ENCODE data around the gene ARL10.

The ARL10 gene

GRCh38 chr5:176384991-176385390 is 19.7 kb downstream of the ARL10 start:
- Histone ChIP-seq H3K79me2 (ENCODE audit: control insufficient read depth, insufficient read depth, low read length, poor library complexity) (peaks cover 11% of the 10 kb centered on the region), H2AFZ (ENCODE audit: insufficient read depth, low read length, poor library complexity) (no peak overlapping the region), H2BK12ac (ENCODE audit: low read length) (no peak overlapping the region), H3K4me3 (ENCODE audit: low read depth, low read length) (no peak overlapping the region), H4K12ac (ENCODE audit: low read depth, low read length) (no peak overlapping the region), H4K91ac (ENCODE audit: low read depth, low read length) (no peak overlapping the region), H3K4me2 (ENCODE audit: low read length) (no peak overlapping the region), H3K36me3 (ENCODE audit: control insufficient read depth in 1 of 2, insufficient read depth in 2 of 2, low read length in 2 of 2) (peaks cover 32 to 42% of the 10 kb centered on the region in 2 experiments), H2AK5ac (ENCODE audit: low read length) (no peak overlapping the region), H3K14ac (ENCODE audit: low read length) (no peak overlapping the region), H3K4me1 (ENCODE audit: control insufficient read depth in 1 of 2, insufficient read depth in 2 of 2, low read length in 2 of 2) (peaks cover 0 to 7% of the 10 kb centered on the region in 2 experiments), H3K27ac (ENCODE audit: low read depth, low read length) (no peak overlapping the region), H3K9me3 (ENCODE audit: insufficient read depth, low read depth, low read length) (peaks cover 5% of the 10 kb centered on the region), H3K9ac (ENCODE audit: low read length) (no peak overlapping the region), H3K23ac (ENCODE audit: low read length) (no peak overlapping the region), H3K18ac (ENCODE audit: low read length) (no peak overlapping the region), H2BK5ac (ENCODE audit: low read depth, low read length, poor library complexity) (no peak overlapping the region), H3K79me1 (ENCODE audit: low read length) (peaks cover 9% of the 10 kb centered on the region), H3K4ac (ENCODE audit: low read depth, low read length) (no peak overlapping the region), H4K8ac (ENCODE audit: low read depth, low read length) (no peak overlapping the region), H2BK120ac (ENCODE audit: insufficient read depth, low read length, poor library complexity) (no peak overlapping the region), H3K27me3 (ENCODE audit: insufficient read depth, low read length) (no peaks in the 10 kb centered on the region)
- DNase-seq = no peak
- WGBS (ENCODE audit: extremely low coverage, insufficient coverage, insufficient read length) = no CpG with 5 or more reads among the region's 12 CpGs

- H4K8ac ChIP-seq (ENCODE audit: low read depth, low read length) = no peak overlapping the region
- no peak overlapping the region for H2BK5ac ChIP-seq (ENCODE audit: low read depth, low read length, poor library complexity)
- no peak overlapping the region for H2BK12ac ChIP-seq (ENCODE audit: low read length)
- peaks cover 9% of the 10 kb centered on the region for H3K79me1 ChIP-seq (ENCODE audit: low read length)
- H3K9ac ChIP-seq (ENCODE audit: low read length) = no peak overlapping the region
- H4K12ac ChIP-seq (ENCODE audit: low read depth, low read length) = no peak overlapping the region
- no peak for DNase-seq
- whole genome bisulfite sequencing (ENCODE audit: extremely low coverage, insufficient coverage, insufficient read length) = no CpG with 5 or more reads among the region's 1 CpG
- H3K14ac ChIP-seq (ENCODE audit: low read length) = no peak overlapping the region
- no peak overlapping the region for H3K4me3 ChIP-seq (ENCODE audit: low read depth, low read length)
- H3K36me3 ChIP-seq (ENCODE audit: control insufficient read depth in 1 of 2, insufficient read depth in 2 of 2, low read length in 2 of 2) = peaks cover 37 to 49% of the 10 kb centered on the region in 2 experiments
- no peak overlapping the region for H3K18ac ChIP-seq (ENCODE audit: low read length)
- H3K4me2 ChIP-seq (ENCODE audit: low read length) = no peak overlapping the region
- no peak overlapping the region for H3K27ac ChIP-seq (ENCODE audit: low read depth, low read length)
- H2AK5ac ChIP-seq (ENCODE audit: low read length) = no peak overlapping the region
- peaks cover 0 to 7% of the 10 kb centered on the region in 2 experiments for H3K4me1 ChIP-seq (ENCODE audit: control insufficient read depth in 1 of 2, insufficient read depth in 2 of 2, low read length in 2 of 2)
- no peaks in the 10 kb centered on the region for H3K27me3 ChIP-seq (ENCODE audit: insufficient read depth, low read length)
- no peak overlapping the region for H4K91ac ChIP-seq (ENCODE audit: low read depth, low read length)
- no peak overlapping the region for H3K23ac ChIP-seq (ENCODE audit: low read length)
- H2BK120ac ChIP-seq (ENCODE audit: insufficient read depth, low read length, poor library complexity) = no peak overlapping the region
- H2AFZ ChIP-seq (ENCODE audit: insufficient read depth, low read length, poor library complexity) = no peak overlapping the region
- H3K79me2 ChIP-seq (ENCODE audit: control insufficient read depth, insufficient read depth, low read length, poor library complexity) = peaks cover 11% of the 10 kb centered on the region
- no peak overlapping the region for H3K4ac ChIP-seq (ENCODE audit: low read depth, low read length)
- peaks cover 5% of the 10 kb centered on the region for H3K9me3 ChIP-seq (ENCODE audit: insufficient read depth, low read depth, low read length)
These were observed 21.2 kb downstream of the ARL10 start for GRCh38 chr5:176386491-176386890.

GRCh38 chr5:176387384-176387925 is 22.2 kb downstream of the ARL10 start:
- no peak overlapping the region for H2BK12ac ChIP-seq (ENCODE audit: low read length)
- no CpG with 5 or more reads among the region's 8 CpGs for WGBS (ENCODE audit: extremely low coverage, insufficient coverage, insufficient read length)

GRCh38 chr5:176388003-176388443 is 22.7 kb downstream of the ARL10 start:
- H3K9me3 ChIP-seq (ENCODE audit: insufficient read depth, low read depth, low read length) = no peaks in the 10 kb centered on the region

More at GRCh38 chr5:176387384-176387925, 22.2 kb downstream of the ARL10 start:
- Histone ChIP-seq H3K27ac (ENCODE audit: low read depth, low read length) (no peak overlapping the region), H3K36me3 (ENCODE audit: control insufficient read depth in 1 of 2, insufficient read depth in 2 of 2, low read length in 2 of 2) (peaks cover 36 to 51% of the 10 kb centered on the region in 2 experiments), H3K79me1 (ENCODE audit: low read length) (peaks cover 9% of the 10 kb centered on the region), H3K4me3 (ENCODE audit: low read depth, low read length) (no peak overlapping the region), H3K9me3 (ENCODE audit: insufficient read depth, low read depth, low read length) (no peaks in the 10 kb centered on the region), H2BK5ac (ENCODE audit: low read depth, low read length, poor library complexity) (no peak overlapping the region), H2BK120ac (ENCODE audit: insufficient read depth, low read length, poor library complexity) (no peak overlapping the region), H4K8ac (ENCODE audit: low read depth, low read length) (no peak overlapping the region), H3K79me2 (ENCODE audit: control insufficient read depth, insufficient read depth, low read length, poor library complexity) (peaks cover 11% of the 10 kb centered on the region), H3K4me2 (ENCODE audit: low read length) (peak overlapping the region; percentile 56), H2AK5ac (ENCODE audit: low read length) (no peak overlapping the region), H4K12ac (ENCODE audit: low read depth, low read length) (no peak overlapping the region), H4K91ac (ENCODE audit: low read depth, low read length) (peak overlapping the region; percentile 29), H3K4ac (ENCODE audit: low read depth, low read length) (peak overlapping the region; percentile 85), H3K18ac (ENCODE audit: low read length) (no peak overlapping the region), H3K4me1 (ENCODE audit: control insufficient read depth in 1 of 2, insufficient read depth in 2 of 2, low read length in 2 of 2) (peaks cover 0 to 7% of the 10 kb centered on the region in 2 experiments), H3K27me3 (ENCODE audit: insufficient read depth, low read length) (no peaks in the 10 kb centered on the region), H3K9ac (ENCODE audit: low read length) (peak overlapping the region; percentile 67), H3K23ac (ENCODE audit: low read length) (no peak overlapping the region), H2AFZ (ENCODE audit: insufficient read depth, low read length, poor library complexity) (no peak overlapping the region), H3K14ac (ENCODE audit: low read length) (no peak overlapping the region)
- no peak for DNase-seq

More at GRCh38 chr5:176388003-176388443, 22.7 kb downstream of the ARL10 start:
- peak overlapping the region; percentile 86 for H3K4ac ChIP-seq (ENCODE audit: low read depth, low read length)
- no peak overlapping the region for H2BK5ac ChIP-seq (ENCODE audit: low read depth, low read length, poor library complexity)
- H3K4me1 ChIP-seq (ENCODE audit: control insufficient read depth in 1 of 2, insufficient read depth in 2 of 2, low read length in 2 of 2) = peaks cover 0 to 7% of the 10 kb centered on the region in 2 experiments
- H3K18ac ChIP-seq (ENCODE audit: low read length) = peak overlapping the region; percentile 74
- no peak for DNase-seq
- no CpG with 5 or more reads among the region's 29 CpGs for WGBS (ENCODE audit: extremely low coverage, insufficient coverage, insufficient read length)
- H2BK120ac ChIP-seq (ENCODE audit: insufficient read depth, low read length, poor library complexity) = peak overlapping the region; percentile 36
- H3K27me3 ChIP-seq (ENCODE audit: insufficient read depth, low read length) = no peaks in the 10 kb centered on the region
- peak overlapping the region; percentile 14 for H4K12ac ChIP-seq (ENCODE audit: low read depth, low read length)
- H4K91ac ChIP-seq (ENCODE audit: low read depth, low read length) = peak overlapping the region; percentile 28
- peaks cover 37 to 51% of the 10 kb centered on the region in 2 experiments for H3K36me3 ChIP-seq (ENCODE audit: control insufficient read depth in 1 of 2, insufficient read depth in 2 of 2, low read length in 2 of 2)
- peak overlapping the region; percentile 82 for H3K14ac ChIP-seq (ENCODE audit: low read length)
- peak overlapping the region; percentile 82 for H3K4me3 ChIP-seq (ENCODE audit: low read depth, low read length)
- peak overlapping the region; percentile 34 for H2AFZ ChIP-seq (ENCODE audit: insufficient read depth, low read length, poor library complexity)
- peak overlapping the region; percentile 56 for H3K4me2 ChIP-seq (ENCODE audit: low read length)
- peak overlapping the region; percentile 73 for H3K9ac ChIP-seq (ENCODE audit: low read length)
- no peak overlapping the region for H3K23ac ChIP-seq (ENCODE audit: low read length)
- peaks cover 9% of the 10 kb centered on the region for H3K79me1 ChIP-seq (ENCODE audit: low read length)
- H3K27ac ChIP-seq (ENCODE audit: low read depth, low read length) = no peak overlapping the region
- H2AK5ac ChIP-seq (ENCODE audit: low read length) = peak overlapping the region; percentile 80
- peaks cover 11% of the 10 kb centered on the region for H3K79me2 ChIP-seq (ENCODE audit: control insufficient read depth, insufficient read depth, low read length, poor library complexity)
- peak overlapping the region; percentile 81 for H4K8ac ChIP-seq (ENCODE audit: low read depth, low read length)
- H2BK12ac ChIP-seq (ENCODE audit: low read length) = no peak overlapping the region

Measured in trophoblast cell (in vitro differentiated cells and primary cell).